Activated CD8-positive, alpha-beta memory T cell treated with anti-CD3 and anti-CD28 coated beads for 36 hours (primary cell): ENCODE results near the gene ALKAL2. TPM values are rescaled to one million over a fixed set of nuclear protein-coding genes. Genes with fewer than 3 reads are reported as not detected.

Source experiments
- CTCF ChIA-PET: fragments of 350-600 bp; sonication (Branson Sonifier 250); formaldehyde crosslinking; loops from one replicate; lab custom pipeline; 2021; ENCODE audit warnings: antibody characterized with exemption; lab: Charles Lee
- POLR2A ChIA-PET: fragments of 350-600 bp; sonication (Branson Sonifier 250); formaldehyde crosslinking; loops from one replicate; lab custom pipeline; 2021; ENCODE audit warnings: antibody characterized with exemption; lab: Charles Lee
- total RNA-seq, 2 experiments: library from RNA; stranded (reverse); gene quantifications; one replicate each; pipeline ENCODE4 v1.2.3, GENCODE V29; 2021

The ALKAL2 gene
- total RNA-seq, 2 experiments from 2014 or later, result not detected

DNA sequence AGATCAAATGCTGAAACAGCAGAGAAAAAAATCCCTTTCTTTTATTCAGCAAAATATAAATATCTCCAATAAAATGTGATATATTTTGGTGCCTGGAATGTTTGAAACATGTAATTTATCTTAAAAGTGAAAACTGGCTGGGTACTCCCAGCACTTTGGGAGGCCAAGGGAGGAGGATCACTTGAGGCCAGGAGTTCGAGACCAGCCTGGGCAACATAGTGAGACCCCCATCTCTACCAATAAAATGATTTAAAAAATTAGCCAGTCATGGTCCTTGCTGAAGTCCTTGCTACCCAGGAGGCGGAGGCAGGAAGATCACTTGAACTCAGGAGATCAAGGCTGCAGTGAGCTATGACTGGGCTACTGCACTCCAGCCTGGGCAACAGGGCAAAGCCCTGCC, 32.7 kb downstream of the ALKAL2 start:
- ChIA-PET CTCF (no interaction called here), POLR2A (no interaction called here)

DNA sequence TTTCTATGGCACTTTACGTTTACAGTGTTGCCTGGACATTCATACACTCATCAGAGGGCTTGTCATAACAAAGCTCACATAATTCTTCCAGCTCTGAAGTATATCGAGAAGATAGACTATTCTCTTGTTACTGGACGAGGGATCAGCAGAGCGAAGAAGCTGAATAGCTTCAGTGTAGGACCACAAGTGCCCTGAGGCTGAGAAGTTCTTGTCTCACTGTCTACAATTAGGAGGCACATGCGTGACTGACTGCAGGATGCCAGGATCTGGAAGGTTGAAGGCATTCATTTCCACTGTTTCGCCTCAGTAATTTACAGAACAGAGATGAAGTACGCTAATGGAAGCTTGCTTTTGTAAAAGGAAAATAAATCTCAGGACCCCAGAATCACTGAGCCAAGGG, 33.6 kb downstream of the ALKAL2 start:
- ChIA-PET CTCF (interaction anchor here (0.5 kb wide), 1 partner anchor 232 kb away, joined by 3 read pairs; no protein-coding TSS in a partner anchor), POLR2A (no interaction called here)

DNA sequence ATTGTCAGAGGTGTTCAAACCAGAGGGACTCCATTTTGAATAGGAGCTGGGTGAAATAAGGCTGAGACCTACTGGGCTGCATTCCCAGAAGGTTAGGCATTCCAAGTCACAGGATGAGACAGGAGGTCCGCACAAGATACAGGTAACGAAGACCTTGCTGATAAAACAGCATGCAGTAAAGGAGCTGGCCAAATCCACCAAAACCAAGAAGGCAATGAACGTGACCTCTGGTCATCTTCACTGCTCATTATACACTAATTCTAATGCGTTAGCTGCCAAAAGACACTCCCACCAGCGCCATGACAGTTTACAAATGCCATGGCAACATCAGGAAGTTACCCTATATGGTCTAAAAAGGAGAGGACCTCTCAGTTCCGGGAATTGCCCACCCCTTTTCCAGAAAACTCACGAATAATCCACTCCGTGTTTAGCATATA, 34.7 kb downstream of the ALKAL2 start:
- CTCF ChIA-PET, result no interaction called here
- POLR2A ChIA-PET, result no interaction called here

DNA sequence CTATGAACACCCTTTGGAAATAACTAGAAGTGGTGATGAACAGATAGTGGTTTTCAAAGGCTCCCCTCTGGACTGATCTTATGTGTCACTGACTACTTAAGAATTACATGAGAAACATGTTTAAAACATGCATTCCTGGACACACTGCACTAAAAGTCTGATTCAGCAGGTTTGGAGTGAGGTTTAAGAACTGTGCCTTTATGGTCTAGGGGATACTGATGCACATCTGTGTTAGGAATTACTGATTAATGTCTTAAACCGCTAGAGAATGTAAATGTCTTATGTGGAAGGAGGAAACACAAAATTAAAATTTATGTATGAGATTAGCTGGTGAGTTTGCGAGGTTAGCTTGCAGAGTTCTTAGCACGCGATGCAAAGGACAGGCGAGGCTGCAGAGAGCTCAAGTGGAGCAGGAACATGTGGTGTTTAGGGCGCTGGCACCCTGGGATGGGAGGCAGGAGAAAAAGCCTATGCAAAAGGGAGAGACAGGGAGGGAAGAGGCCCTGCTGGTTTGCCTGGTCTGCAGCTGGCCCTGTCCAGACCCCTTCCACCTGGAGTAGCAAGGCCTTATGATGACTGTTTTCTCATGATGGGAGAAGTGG, 35.8 kb downstream of the ALKAL2 start:
- ChIA-PET POLR2A (no interaction called here), CTCF (interaction anchor here (0.6 kb wide), 1 partner anchor 385 kb away, joined by 4 read pairs; no protein-coding TSS in a partner anchor)

DNA sequence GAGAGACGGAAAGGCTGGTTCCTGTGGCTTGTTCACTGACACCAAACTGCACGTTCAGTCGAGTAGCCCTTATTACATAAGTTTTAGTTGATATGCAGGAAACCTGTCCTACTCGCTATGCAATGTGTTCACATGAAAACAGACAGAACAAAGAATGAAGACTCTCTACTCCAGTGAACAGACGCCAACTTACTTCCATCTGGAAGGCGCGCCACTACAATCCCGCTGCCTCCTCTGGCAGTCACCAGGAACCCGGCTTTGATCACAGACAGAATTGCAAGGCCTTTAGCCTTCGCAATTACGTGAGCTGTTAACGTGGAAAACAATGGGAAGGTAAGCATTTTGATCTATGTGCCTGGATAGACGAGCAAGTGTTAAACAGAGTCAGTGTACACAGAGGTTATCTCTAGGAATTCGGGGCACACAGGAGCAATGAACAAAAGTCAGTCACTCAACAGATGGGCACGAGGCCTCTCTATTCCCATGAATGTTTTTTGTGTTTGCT, 38.3 kb downstream of the ALKAL2 start:
- POLR2A ChIA-PET, result no interaction called here
- CTCF ChIA-PET, result no interaction called here

DNA sequence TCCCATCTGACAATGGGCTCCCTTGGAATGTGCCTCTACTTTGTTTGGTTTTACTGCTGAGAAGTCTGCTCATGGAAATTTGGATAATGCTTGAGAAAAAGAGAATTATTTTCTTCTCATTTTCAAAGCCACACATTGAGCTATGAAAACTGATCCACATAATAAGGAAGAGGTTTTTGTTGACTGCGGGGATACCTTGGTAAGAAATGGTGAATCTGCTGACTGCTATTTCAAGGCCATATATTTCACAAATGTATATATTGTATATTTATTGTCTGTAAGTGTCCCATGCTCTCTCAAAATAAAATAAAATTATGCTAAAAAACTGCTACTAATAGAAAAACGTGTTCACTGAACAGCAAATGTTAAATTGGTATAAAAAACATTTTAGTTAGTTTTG, 39.2 kb downstream of the ALKAL2 start:
- POLR2A ChIA-PET, result no interaction called here

DNA sequence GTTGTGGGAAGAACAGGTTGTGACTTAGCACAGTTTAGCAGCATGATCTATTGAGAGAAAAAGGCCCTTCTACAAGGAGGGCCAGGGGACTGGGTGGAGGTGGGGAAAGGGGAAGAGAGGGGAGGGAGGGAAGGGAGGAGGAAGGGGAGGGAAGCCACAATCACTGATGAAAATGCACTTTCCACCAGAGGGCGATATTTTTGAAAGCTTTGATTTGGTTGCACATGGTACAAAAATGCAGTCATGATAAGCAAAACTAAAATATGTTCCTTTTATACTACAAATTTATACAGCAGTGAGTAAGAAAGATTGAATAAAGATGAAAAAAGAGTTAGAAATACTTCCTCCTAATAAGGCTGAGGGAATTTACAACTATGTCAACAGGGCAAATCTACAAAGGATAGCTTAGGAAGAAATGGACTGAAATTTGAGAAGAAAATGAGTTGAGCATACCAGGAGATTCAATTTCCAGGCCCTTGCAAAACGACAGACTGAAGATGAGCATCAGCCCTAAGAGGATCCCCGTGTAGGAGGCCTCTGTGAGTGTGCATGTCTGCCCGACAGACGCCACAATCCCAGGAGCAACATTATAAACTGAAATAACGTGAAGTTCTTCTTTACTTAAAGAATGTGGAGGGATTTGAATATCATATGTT, 41.3 kb downstream of the ALKAL2 start:
- ChIA-PET POLR2A (no interaction called here), CTCF (interaction anchor here (0.5 to 1.2 kb wide), 3 partner anchors 8 to 513 kb away, joined by 3 to 4 read pairs (median 3); no protein-coding TSS in a partner anchor)

More for the DNA sequence above, 39.2 kb downstream of the ALKAL2 start:
- CTCF ChIA-PET, result no interaction called here

DNA sequence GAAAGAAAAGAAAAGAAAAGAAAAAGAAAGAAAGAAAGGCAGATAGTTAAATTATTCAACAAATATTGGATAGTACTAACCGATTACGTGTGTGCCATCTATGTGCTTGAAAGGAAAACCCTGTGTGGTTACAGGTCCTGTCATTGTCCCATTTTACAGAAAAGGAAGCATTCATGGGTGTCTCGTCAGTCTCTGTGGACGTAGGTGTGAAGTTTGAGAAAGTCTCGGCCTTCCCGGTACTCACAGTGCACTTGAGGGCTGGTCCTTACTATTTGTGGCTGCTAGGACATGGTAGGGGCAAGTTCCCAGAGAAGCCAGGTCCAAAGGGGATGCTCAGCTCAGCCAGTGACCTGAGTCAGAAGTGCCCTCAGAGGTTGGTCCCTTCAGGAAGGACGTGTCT, 43.3 kb downstream of the ALKAL2 start:
- ChIA-PET POLR2A (no interaction called here), CTCF (no interaction called here)

DNA sequence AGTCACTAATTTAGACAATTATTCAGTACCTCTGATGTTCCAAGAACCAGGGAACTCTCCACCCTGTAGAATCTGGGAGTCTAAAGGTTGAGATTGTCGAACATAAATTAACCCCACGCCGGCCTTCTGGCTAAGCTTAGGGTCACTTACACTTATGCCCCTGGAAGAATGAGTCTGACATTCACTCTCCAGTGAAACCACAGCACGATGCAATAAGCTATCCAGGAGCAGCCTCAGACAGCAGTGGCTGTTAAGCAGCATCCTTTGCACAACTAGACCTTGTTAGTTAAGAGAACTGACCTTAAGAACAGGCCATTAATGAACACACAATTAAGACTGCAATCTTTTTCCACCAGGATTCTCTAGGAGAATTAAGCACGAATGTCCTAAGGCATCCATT, 49.0 kb downstream of the ALKAL2 start:
- ChIA-PET POLR2A (interaction anchor here (0.7 kb wide), 1 partner anchor 8 kb away, joined by 5 read pairs; no protein-coding TSS in a partner anchor), CTCF (interaction anchor here (0.9 kb wide), 1 partner anchor 8 kb away, joined by 4 read pairs; no protein-coding TSS in a partner anchor)

DNA sequence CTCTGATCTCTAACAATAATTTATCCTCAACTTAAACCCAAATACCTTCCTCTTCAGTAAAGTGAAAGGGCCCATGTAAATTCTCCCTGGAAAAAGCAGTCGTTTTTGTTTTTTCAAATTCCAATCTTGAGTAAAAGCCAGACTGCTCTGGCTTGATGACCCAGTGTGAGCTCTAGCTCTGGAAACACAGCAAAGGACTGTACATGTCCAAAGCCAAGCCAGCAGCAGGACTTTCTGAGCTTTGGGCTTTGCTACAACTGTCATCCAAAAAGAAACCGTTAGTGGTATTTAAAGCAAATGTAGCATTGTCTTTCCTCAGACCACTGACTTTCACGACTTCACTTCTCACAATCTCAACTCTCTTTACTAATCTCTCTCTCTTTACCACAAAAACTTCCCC, 49.5 kb downstream of the ALKAL2 start:
- POLR2A ChIA-PET, result interaction anchor here (0.7 kb wide), 1 partner anchor 9 kb away, joined by 5 read pairs; no protein-coding TSS in a partner anchor
- CTCF ChIA-PET, result interaction anchor here (0.9 kb wide), 1 partner anchor 8 kb away, joined by 4 read pairs; no protein-coding TSS in a partner anchor

DNA sequence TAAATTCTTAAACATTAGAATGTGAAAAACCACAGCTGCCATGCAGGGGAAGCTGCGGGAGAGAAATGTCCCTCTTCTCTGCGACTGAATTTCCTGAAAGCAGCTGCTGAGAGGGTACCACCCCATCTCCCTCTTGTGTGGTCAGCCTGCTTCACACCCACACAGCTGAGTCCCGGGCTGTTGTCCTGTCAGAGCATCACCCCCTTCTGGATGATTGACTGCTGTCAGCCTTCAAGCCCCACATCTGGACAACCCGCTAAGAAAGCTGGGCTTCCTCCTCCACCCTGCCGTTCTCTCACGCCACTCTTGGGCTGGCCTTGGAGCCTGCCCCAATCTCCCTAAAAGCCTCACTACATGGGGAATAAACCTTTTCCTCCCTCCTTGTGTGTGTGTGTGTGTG, 50.0 kb downstream of the ALKAL2 start:
- CTCF ChIA-PET, result interaction anchor here (0.9 kb wide), 1 partner anchor 9 kb away, joined by 4 read pairs; no protein-coding TSS in a partner anchor
- POLR2A ChIA-PET, result interaction anchor here (0.7 kb wide), 1 partner anchor 9 kb away, joined by 5 read pairs; no protein-coding TSS in a partner anchor

DNA sequence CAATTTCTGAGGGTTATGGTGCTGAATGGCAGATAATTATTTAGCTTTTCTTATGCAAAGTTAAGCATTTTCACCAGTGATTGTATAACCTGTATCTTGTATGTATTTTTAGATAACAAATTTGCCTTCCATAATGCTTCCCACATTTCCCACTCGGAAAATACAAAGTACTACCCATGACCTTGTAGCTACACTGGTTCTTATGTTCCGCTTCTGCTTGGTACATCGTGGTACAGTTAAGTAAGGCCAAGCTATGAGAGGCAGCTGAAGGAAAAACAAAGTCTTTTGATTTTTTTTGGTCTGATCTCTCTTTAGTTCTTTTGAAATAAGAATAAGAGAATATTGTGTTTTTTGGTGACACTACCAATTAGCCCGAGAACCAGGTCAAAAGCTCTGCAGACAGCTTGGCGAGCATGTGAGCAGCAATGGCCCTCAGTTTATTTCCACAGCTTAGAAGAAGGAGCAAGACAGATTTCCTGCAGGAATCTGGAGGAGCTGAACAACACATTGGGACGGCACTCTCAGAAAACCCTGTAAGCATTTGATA, 50.8 kb downstream of the ALKAL2 start:
- CTCF ChIA-PET, result no interaction called here
- POLR2A ChIA-PET, result no interaction called here

DNA sequence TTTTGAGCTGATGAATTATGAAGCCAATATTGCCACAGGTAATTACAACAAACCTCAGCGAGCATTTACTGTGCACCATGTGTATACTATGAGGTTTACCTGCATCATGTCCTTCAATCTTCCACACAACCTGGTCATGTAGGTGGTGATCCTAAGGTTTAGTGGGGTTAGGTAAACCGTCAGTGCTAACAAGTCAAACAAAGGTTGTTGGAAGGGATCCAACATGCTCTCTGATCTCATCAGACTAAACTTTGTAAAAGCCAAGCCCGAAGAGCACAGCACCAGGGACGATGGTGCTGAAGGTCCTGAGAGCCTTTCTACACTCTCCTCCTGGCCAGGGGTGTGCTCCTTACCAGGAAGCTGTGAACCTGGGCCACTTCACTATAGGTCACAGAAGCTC, 53.5 kb downstream of the ALKAL2 start:
- ChIA-PET POLR2A (no interaction called here), CTCF (no interaction called here)

DNA sequence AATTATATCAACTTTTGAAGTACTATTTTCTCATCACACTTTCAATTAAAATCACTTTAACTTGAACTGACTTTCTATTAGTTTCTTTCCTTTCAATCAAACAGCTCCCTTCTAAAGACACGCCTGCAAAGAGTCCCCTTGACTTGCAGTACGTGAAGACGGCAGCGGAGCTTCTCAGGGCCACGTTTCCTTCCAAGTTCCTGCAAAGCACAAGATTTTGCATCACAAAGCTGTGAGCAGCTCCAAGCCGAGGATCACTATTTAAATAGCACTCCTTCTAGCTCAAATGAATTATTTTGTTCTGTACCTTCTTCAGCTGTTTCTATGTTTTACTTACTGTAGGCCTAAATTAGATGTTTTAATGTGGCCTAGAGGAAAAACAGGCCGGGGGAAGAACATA, 54.9 kb downstream of the ALKAL2 start:
- POLR2A ChIA-PET, result no interaction called here
- CTCF ChIA-PET, result no interaction called here

DNA sequence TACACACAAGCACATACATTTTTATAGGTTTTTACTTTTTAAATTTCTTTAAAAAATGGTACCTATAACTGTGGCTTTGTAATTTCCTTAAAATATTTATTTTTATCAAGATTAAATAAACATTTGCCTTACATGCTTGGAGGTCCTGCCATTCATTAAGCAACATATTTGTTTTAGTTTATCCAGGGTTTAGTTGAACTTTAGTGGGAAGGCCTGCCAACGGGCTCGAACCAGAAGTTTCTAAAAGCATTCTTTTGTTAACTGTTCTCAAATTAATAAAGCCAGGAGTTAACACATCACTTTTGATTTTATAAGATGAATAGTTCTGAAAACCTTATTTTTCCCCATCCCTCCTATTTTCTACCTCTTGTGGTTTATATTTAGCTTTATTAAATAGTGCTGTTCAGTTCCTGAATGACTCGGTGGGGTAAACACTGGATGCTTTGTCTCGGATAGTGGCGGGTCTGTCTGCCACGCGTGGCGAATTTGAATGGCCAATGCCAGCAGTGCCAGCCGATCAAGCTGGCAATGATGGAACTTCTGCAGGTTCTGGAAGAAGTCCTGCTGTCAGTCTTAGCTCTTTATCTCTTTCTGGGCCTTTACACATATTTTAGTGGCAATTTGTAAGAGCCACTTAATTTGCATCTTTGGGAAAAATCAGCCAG, 56.2 kb downstream of the ALKAL2 start:
- ChIA-PET CTCF (interaction anchor here (1.0 kb wide), 1 partner anchor 407 kb away, joined by 3 read pairs; no protein-coding TSS in a partner anchor), POLR2A (no interaction called here)

Other genes with a start within 250 kb of the ALKAL2 start
- under 1 TPM; 0.15 to 0.40 TPM for gene FAM110C, start 241.6 kb downstream of the ALKAL2 start, total RNA-seq
- gene SH3YL1, start 24.1 kb downstream of the ALKAL2 start, total RNA-seq, result 10 to 100 TPM; 16.4 to 17.1 TPM
- 100 to 1,000 TPM; 152 to 160 TPM for gene ACP1, start 23.1 kb downstream of the ALKAL2 start, total RNA-seq